Measurements from ENCODE around the gene SYNE2. TPM values are rescaled to one million over a fixed set of nuclear protein-coding genes. Genes with fewer than 3 reads are reported as not detected.

Gene SYNE2
- total RNA-seq, 1 experiment from 2014 or later, result 37.5 TPM

DNA sequence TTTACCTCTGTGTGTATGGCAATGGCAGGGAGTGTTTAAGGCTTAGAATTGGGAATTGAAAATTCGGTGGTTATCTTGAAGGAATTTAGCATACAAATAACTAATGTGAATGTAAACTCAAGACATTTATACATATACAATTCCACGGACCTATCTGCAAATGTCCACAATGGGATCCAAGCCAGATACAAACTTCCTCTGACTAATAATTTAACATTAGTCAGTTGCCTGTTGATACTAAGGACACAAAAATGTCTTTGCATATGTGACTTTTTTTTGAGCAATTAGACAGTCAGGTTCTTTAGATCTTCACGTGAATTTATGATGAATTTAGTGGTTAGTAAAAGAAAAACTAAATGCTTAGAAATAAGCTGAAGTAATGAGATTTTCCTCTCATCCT is 400.9 kb downstream of the SYNE2 start:
- intact Hi-C loops (cut with micrococcal nuclease; ENCODE audit: unreplicated experiment), result no loop called here

GRCh38 chr14:64255756-64256155 is 403.0 kb downstream of the SYNE2 start:
- DNase-seq (ENCODE audit: low read depth, low spot score), result no peak
- H3K27me3 ChIP-seq (ENCODE audit: control insufficient read depth, insufficient read depth, low read length), result no peaks in the 10 kb centered on the region
- BruUV-seq (replicated peaks), result no TSS peak
- ATAC-seq, result no peak
- ChIA-PET POLR2A (no interaction called here), CTCF (no interaction called here)
- H3K4me1 ChIP-seq (ENCODE audit: control insufficient read depth, insufficient read depth, low read length), result no peaks in the 10 kb centered on the region
- intact Hi-C loops (cut with micrococcal nuclease; ENCODE audit: unreplicated experiment) (no loop called here), in situ Hi-C loops (cut with HindIII; ENCODE audit: low pct_unique_long_range_greater_than_20kb, low sequenced_read_pairs) (no loop called here)
- no peak overlapping the region for H3K27ac ChIP-seq (ENCODE audit: low read length)
- TF ChIP-seq, protein P1, sequence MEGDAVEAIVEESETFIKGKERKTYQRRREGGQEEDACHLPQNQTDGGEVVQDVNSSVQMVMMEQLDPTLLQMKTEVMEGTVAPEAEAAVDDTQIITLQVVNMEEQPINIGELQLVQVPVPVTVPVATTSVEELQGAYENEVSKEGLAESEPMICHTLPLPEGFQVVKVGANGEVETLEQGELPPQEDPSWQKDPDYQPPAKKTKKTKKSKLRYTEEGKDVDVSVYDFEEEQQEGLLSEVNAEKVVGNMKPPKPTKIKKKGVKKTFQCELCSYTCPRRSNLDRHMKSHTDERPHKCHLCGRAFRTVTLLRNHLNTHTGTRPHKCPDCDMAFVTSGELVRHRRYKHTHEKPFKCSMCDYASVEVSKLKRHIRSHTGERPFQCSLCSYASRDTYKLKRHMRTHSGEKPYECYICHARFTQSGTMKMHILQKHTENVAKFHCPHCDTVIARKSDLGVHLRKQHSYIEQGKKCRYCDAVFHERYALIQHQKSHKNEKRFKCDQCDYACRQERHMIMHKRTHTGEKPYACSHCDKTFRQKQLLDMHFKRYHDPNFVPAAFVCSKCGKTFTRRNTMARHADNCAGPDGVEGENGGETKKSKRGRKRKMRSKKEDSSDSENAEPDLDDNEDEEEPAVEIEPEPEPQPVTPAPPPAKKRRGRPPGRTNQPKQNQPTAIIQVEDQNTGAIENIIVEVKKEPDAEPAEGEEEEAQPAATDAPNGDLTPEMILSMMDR (IDR thresholded peaks at IDR 0.05), result no peak
- TF ChIP-seq REST (IDR thresholded peaks at IDR 0.05; ENCODE audit: insufficient read depth in 1 of 2, low read depth in 2 of 2, low read length in 1 of 2) (no peak), TCF7L2 (IDR thresholded peaks at IDR 0.05; ENCODE audit: low read depth, low read length) (no peak), SIN3A (IDR thresholded peaks at IDR 0.05; ENCODE audit: borderline replicate concordance, insufficient read depth, low read depth, low read length) (no peak), POLR2AphosphoS5 (IDR thresholded peaks at IDR 0.05; ENCODE audit: low read depth, low read length) (no peak)
- H3K36me3 ChIP-seq (ENCODE audit: control insufficient read depth, insufficient read depth, low read length), result no peaks in the 10 kb centered on the region
- H3K9me3 ChIP-seq (ENCODE audit: control insufficient read depth, insufficient read depth, low read depth, low read length), result no peaks in the 10 kb centered on the region
- H3K4me3 ChIP-seq (ENCODE audit: low read depth in 2 of 2, low read length in 2 of 2), result no peak overlapping the region

More for the DNA sequence above, 400.9 kb downstream of the SYNE2 start:
- no peak overlapping the region for H3K4me3 ChIP-seq (ENCODE audit: low read depth in 2 of 2, low read length in 2 of 2)
- H3K4me1 ChIP-seq (ENCODE audit: control insufficient read depth, insufficient read depth, low read length), result no peaks in the 10 kb centered on the region
- H3K27ac ChIP-seq (ENCODE audit: low read length), result no peak overlapping the region
- BruUV-seq (replicated peaks), result no TSS peak
- in situ Hi-C loops (cut with HindIII; ENCODE audit: low pct_unique_long_range_greater_than_20kb, low sequenced_read_pairs), result no loop called here
- ATAC-seq (no peak), DNase-seq (ENCODE audit: low read depth, low spot score) (no peak)
- H3K27me3 ChIP-seq (ENCODE audit: control insufficient read depth, insufficient read depth, low read length), result no peaks in the 10 kb centered on the region
- H3K9me3 ChIP-seq (ENCODE audit: control insufficient read depth, insufficient read depth, low read depth, low read length), result no peaks in the 10 kb centered on the region
- TF ChIP-seq POLR2AphosphoS5 (IDR thresholded peaks at IDR 0.05; ENCODE audit: low read depth, low read length) (no peak), TCF7L2 (IDR thresholded peaks at IDR 0.05; ENCODE audit: low read depth, low read length) (no peak), SIN3A (IDR thresholded peaks at IDR 0.05; ENCODE audit: borderline replicate concordance, insufficient read depth, low read depth, low read length) (no peak)
- TF ChIP-seq, protein P1 (IDR thresholded peaks at IDR 0.05), result no peak
- H3K36me3 ChIP-seq (ENCODE audit: control insufficient read depth, insufficient read depth, low read length), result no peaks in the 10 kb centered on the region
- CTCF ChIA-PET, result no interaction called here
- POLR2A ChIA-PET, result no interaction called here

Data from Panc1 (cell line).